ENCODE results near the gene PSMB5. TPM values are rescaled to one million over a fixed set of nuclear protein-coding genes. Genes with fewer than 3 reads are reported as not detected.

PSMB5 gene
- total and polyA plus RNA-seq, 2 of the 13 experiments (the other 11 are each of a cell fraction or from before 2014, with no cell fraction given), result 705 to 871 TPM

GRCh38 chr14:22977684-22978486, 56.8 kb downstream of the PSMB5 start (continued):
- TF ChIP-seq ZNF609 (CRISPR knock-in tag; IDR thresholded peaks at IDR 0.05; ENCODE audit: borderline replicate concordance) (peak; percentile 95), HOXD1 (CRISPR knock-in tag; IDR thresholded peaks at IDR 0.05) (no peak), ZNF432 (CRISPR knock-in tag; IDR thresholded peaks at IDR 0.05; ENCODE audit: borderline replicate concordance) (no peak), PCBP2 (optimal IDR thresholded peaks at IDR 0.05; ENCODE audit: low read depth, low read length, poor library complexity, severe bottlenecking) (peak; percentile 88), ZNF687 (CRISPR knock-in tag; IDR thresholded peaks at IDR 0.05) (peak; percentile 94), ZBTB7A (CRISPR knock-in tag; IDR thresholded peaks at IDR 0.05) (no peak), POGK (CRISPR knock-in tag; conservative IDR thresholded peaks at IDR 0.05) (peak; percentile 82), ZNF660 (CRISPR knock-in tag; IDR thresholded peaks at IDR 0.05; ENCODE audit: borderline replicate concordance, low read depth) (no peak; the same call in 1 of the 2 replicates), THAP11 (CRISPR knock-in tag; IDR thresholded peaks at IDR 0.05) (peak; percentile 84), HNF1B (CRISPR knock-in tag; IDR thresholded peaks at IDR 0.05) (no peak), CTCF (CRISPR knock-in tag; IDR thresholded peaks at IDR 0.05) (no peak), ZMYM4 (CRISPR knock-in tag; IDR thresholded peaks at IDR 0.05) (no peak)
